Muscle of back (tissue), 11 donors: ENCODE measurements around the gene TLDC2. TPM values are rescaled to one million over a fixed set of nuclear protein-coding genes. Genes with fewer than 3 reads are reported as not detected.

Source experiments
- DNase-seq, 3 donors: peaks; one replicate each; pipeline versions ENCODE4 v3.0.0 to v3.0.0-alpha.2; 2013
- polyA plus RNA-seq, 10 donors: library from polyadenylated mRNA; unstranded; fragments of 120-200 nt; gene quantifications; one replicate each; pipeline ENCODE4 v1.2.1, GENCODE V29; 2013; ENCODE audit not compliant: insufficient read length in 10 of 10

TLDC2 gene
- polyA plus RNA-seq, 10 donors, result 0.18 to 1.4 (median 0.71) TPM; not detected in 1

- peak in 1 of 3 donors; percentile 18 for DNase-seq
Observed at GRCh38 chr20:36849333-36850065, 26.4 kb upstream of the TLDC2 start.

GRCh38 chr20:36850759-36851158 lies 25.2 kb upstream of the TLDC2 start:
- DNase-seq, result peak in 1 of 3 donors; percentile 2

GRCh38 chr20:36851490-36851889 lies 24.4 kb upstream of the TLDC2 start:
- DNase-seq, result no peak

GRCh38 chr20:36852187-36852586 lies 23.8 kb upstream of the TLDC2 start:
- peak in 1 of 3 donors; percentile 19 for DNase-seq

GRCh38 chr20:36854348-36855240 lies 21.3 kb upstream of the TLDC2 start:
- DNase-seq, result peak in 1 of 3 donors; percentile 26

GRCh38 chr20:36855241-36855657 lies 20.7 kb upstream of the TLDC2 start:
- DNase-seq, result peak in 1 of 3 donors; percentile 37

GRCh38 chr20:36856195-36856594 lies 19.7 kb upstream of the TLDC2 start:
- no peak for DNase-seq

GRCh38 chr20:36856691-36857635 lies 19.0 kb upstream of the TLDC2 start:
- peak in 1 of 3 donors; percentile 62 for DNase-seq

GRCh38 chr20:36859282-36859555 lies 16.7 kb upstream of the TLDC2 start:
- no peak for DNase-seq

- DNase-seq, result no peak
Observed at GRCh38 chr20:36859700-36860330, 16.1 kb upstream of the TLDC2 start.

- DNase-seq, result no peak
Observed at GRCh38 chr20:36860339-36860738, 15.6 kb upstream of the TLDC2 start.

GRCh38 chr20:36860811-36861624 lies 14.9 kb upstream of the TLDC2 start:
- DNase-seq, result no peak

- DNase-seq, result no peak
Observed at GRCh38 chr20:36861625-36861874, 14.4 kb upstream of the TLDC2 start.

GRCh38 chr20:36861875-36862801 lies 13.8 kb upstream of the TLDC2 start:
- peak; percentile 87 to 97 (median 92) for DNase-seq

GRCh38 chr20:36862857-36863668 lies 12.9 kb upstream of the TLDC2 start:
- no peak for DNase-seq

GRCh38 chr20:36865076-36865860 lies 10.7 kb upstream of the TLDC2 start:
- no peak for DNase-seq

GRCh38 chr20:36865861-36866149 lies 10.1 kb upstream of the TLDC2 start:
- DNase-seq, result no peak

- no peak for DNase-seq
Observed at GRCh38 chr20:36866164-36866563, 9.8 kb upstream of the TLDC2 start.
